Mammary epithelial cell (primary cell): Measurements from ENCODE around the gene MSLN.

ENCODE experiments used
- CTCF ChIP-seq, 2 donors: IDR thresholded peaks in 1 of 2; conservative IDR thresholded peaks in 1 of 2; 2 replicates each; pipeline ENCODE4 v1.5.1; 2011 to 2012; ENCODE audit warnings: inconsistent platforms in 2 of 2, low read length in 2 of 2, mild to moderate bottlenecking in 2 of 2, control low read depth in 1 of 2, low read depth in 1 of 2; ENCODE audit not compliant: insufficient read depth in 1 of 2; ENCODE audit errors: extremely low read depth in 1 of 2
- EZH2 ChIP-seq: IDR thresholded peaks from 2 replicates; pipeline ENCODE4 v1.6.1; 2012; ENCODE audit warnings: low read length, inconsistent platforms, borderline replicate concordance

- TF ChIP-seq CTCF (conservative IDR thresholded peaks at IDR 0.05 in 1 of 2, IDR thresholded peaks at IDR 0.05 in 1 of 2; ENCODE audit: extremely low read depth in 1 of 2, insufficient read depth in 1 of 2, low read depth in 1 of 2, low read length in 2 of 2) (no peak), EZH2 (no peak)
These were observed 46.5 kb upstream of the MSLN start for GRCh38 chr16:714079-714478.
